Cardiac muscle cell (in vitro differentiated cells and primary cell): ENCODE data around the gene PPP1CB. TPM values are rescaled to one million over a fixed set of nuclear protein-coding genes. Genes with fewer than 3 reads are reported as not detected.

Experiments
- DNase-seq, 2 donors: peaks; one replicate each; pipeline versions ENCODE4 v3.0.0 to v3.0.0-alpha.2; 2010 to 2017; ENCODE audit warnings: low read depth in 1 of 2, low spot score in 1 of 2
- H3K27ac ChIP-seq: fragments of 200-600 bp; sonication (generic); 2 replicates; pipeline ENCODE4 v1.5.1; 2016
- H3K27me3 ChIP-seq: fragments of 200-600 bp; sonication (generic); 2 replicates; pipeline ENCODE4 v1.6.0; 2016; ENCODE audit warnings: control low read depth
- H3K36me3 ChIP-seq: fragments of 200-600 bp; sonication (generic); 2 replicates; pipeline ENCODE4 v1.5.1; 2016; ENCODE audit warnings: control low read depth
- H3K4me1 ChIP-seq: fragments of 200-600 bp; sonication (generic); 2 replicates; pipeline ENCODE4 v1.8.1; 2017; ENCODE audit warnings: low read depth, mild to moderate bottlenecking, mixed run types
- H3K4me3 ChIP-seq: fragments of 200-600 bp; sonication (generic); 2 replicates; pipeline ENCODE4 v1.5.1; 2016; ENCODE audit warnings: mild to moderate bottlenecking
- H3K9me3 ChIP-seq: fragments of 200-600 bp; sonication (generic); 2 replicates; pipeline ENCODE4 v1.5.1; 2017; ENCODE audit warnings: low read depth, mild to moderate bottlenecking, control low read depth
- polyA plus RNA-seq: library from polyadenylated mRNA; unstranded; fragments of >200 nt; fragmentation: Nextera tagmentation; extraction: Ambion mirVana; gene quantifications from 2 replicates; pipeline ENCODE4 v1.2.1, GENCODE V29; 2016
- total RNA-seq: library from RNA; depleted of rRNA; stranded (reverse); fragments of >200 nt; gene quantifications from 2 replicates; pipeline ENCODE4 v1.2.3, GENCODE V29; 2016
- TF ChIP-seq, protein P1 (sequence below): IDR thresholded peaks from 2 replicates; pipeline ENCODE4 v1.5.1; 2012; ENCODE audit warnings: low read depth, mild to moderate bottlenecking, low read length

PPP1CB gene
- total and polyA plus RNA-seq, 2 experiments from 2014 or later: 140 to 161 TPM

GRCh38 chr2:28707592-28707991 lies 44.0 kb upstream of the PPP1CB start:
- TF ChIP-seq, protein P1, sequence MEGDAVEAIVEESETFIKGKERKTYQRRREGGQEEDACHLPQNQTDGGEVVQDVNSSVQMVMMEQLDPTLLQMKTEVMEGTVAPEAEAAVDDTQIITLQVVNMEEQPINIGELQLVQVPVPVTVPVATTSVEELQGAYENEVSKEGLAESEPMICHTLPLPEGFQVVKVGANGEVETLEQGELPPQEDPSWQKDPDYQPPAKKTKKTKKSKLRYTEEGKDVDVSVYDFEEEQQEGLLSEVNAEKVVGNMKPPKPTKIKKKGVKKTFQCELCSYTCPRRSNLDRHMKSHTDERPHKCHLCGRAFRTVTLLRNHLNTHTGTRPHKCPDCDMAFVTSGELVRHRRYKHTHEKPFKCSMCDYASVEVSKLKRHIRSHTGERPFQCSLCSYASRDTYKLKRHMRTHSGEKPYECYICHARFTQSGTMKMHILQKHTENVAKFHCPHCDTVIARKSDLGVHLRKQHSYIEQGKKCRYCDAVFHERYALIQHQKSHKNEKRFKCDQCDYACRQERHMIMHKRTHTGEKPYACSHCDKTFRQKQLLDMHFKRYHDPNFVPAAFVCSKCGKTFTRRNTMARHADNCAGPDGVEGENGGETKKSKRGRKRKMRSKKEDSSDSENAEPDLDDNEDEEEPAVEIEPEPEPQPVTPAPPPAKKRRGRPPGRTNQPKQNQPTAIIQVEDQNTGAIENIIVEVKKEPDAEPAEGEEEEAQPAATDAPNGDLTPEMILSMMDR: no peak
- H3K27me3 ChIP-seq: no peaks in the 10 kb centered on the region
- H3K27ac ChIP-seq: no peak overlapping the region
- no peaks in the 10 kb centered on the region for H3K9me3 ChIP-seq
- no peak overlapping the region for H3K4me3 ChIP-seq
- H3K36me3 ChIP-seq: no peaks in the 10 kb centered on the region
- peaks cover 17% of the 10 kb centered on the region for H3K4me1 ChIP-seq
- no peak for DNase-seq

GRCh38 chr2:28709101-28709500 lies 42.5 kb upstream of the PPP1CB start:
- peak overlapping the region; percentile 67 for H3K27ac ChIP-seq
- H3K4me1 ChIP-seq: peaks cover 17% of the 10 kb centered on the region

DNA sequence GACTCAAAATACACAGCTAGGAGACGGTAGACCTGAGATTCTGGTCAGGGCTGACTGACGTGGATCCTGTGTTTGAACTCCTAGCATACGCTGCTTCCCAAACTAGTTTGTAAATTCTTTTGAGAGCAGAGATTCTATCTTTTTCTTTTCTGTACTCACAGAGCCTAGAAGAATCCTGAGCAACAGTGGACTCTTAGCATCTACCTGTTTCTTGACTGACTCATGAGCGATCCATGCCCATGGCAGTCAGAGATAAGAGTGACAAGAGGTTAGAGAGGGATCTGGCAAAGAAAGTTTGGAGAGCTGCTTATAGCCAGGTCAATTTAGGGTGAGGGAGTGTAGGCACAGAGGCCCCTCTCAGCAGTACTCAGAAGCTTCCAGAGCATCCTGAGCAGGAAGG lies 41.1 kb upstream of the PPP1CB start:
- no peak overlapping the region for H3K27ac ChIP-seq
- H3K4me1 ChIP-seq: peaks cover 17% of the 10 kb centered on the region
- no peak overlapping the region for H3K4me3 ChIP-seq
- H3K27me3 ChIP-seq: no peaks in the 10 kb centered on the region
- H3K36me3 ChIP-seq: no peaks in the 10 kb centered on the region
- no peaks in the 10 kb centered on the region for H3K9me3 ChIP-seq
- no peak for DNase-seq
- TF ChIP-seq, protein P1: no peak

More at GRCh38 chr2:28709101-28709500, 42.5 kb upstream of the PPP1CB start:
- Histone ChIP-seq H3K9me3 (no peaks in the 10 kb centered on the region), H3K36me3 (no peaks in the 10 kb centered on the region), H3K4me3 (no peak overlapping the region), H3K27me3 (no peaks in the 10 kb centered on the region)
- TF ChIP-seq, protein P1: no peak
- no peak for DNase-seq

DNA sequence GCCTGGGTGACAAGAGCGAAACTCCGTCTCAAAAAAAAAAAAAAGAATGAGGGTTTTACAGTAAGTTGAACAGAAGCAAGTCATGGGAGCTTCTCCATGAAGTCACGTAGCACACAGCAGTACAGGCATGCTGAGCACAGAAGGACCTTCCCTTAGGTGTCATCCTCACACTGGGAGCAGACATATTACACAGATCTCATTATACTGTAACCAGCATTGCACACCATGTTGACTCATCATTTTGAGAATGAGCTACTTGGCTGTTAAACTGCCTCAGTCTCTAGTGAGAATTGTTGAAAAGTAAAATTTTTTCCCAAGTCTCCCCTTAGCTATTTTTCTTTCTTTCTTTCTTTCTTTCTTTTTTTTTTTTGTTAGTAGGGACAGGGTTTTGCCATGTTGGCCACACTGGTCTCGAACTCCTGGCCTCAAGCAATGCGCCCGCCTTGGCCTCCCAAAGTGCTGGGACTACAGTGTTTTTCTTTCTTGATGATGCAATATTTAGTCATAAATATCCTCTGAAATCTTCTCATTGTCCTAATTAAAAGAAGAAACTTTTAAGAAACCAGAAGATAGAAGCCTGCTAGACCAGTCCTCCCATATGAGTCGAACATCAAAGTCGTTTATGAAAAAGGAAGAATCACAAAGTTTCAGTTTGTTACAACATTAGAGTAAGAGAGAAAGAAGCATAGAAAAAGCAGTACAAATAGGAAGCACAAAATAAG lies 37.9 kb upstream of the PPP1CB start:
- no peak overlapping the region for H3K27ac ChIP-seq
- peaks cover 14% of the 10 kb centered on the region for H3K4me1 ChIP-seq
- peak in 1 of 2 donors; percentile 44 for DNase-seq
- no peaks in the 10 kb centered on the region for H3K27me3 ChIP-seq
- H3K36me3 ChIP-seq: no peaks in the 10 kb centered on the region
- no peak overlapping the region for H3K4me3 ChIP-seq
- TF ChIP-seq, protein P1: no peak
- no peaks in the 10 kb centered on the region for H3K9me3 ChIP-seq

DNA sequence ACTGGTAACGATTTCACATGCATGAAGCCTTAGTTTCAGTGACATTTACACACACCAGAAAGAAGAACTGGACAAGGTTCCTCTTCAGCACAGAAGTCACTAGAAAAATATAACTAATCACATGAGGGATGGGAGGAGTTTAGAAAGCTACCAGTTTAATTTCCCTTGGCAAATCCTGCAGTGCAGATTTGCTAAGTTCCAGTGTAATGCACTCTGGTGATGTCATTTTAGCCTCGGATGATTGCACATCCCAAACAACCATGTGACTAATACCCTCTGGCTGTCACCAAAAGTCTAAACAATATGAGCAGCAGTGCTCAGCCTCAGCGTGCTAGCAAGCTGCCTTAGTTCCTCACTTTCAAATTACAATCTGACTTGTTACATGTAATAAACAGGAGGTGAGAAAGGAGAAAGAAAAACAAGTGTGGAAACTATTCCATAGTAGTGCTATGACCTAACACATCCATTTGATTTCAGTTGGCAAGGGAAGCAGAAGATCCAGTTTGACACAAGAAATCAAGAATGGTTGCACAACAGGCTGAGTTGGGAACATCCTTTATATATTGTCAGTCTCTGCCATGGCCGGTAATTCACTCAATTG lies 35.3 kb upstream of the PPP1CB start:
- no peaks in the 10 kb centered on the region for H3K36me3 ChIP-seq
- TF ChIP-seq, protein P1: no peak
- no peak overlapping the region for H3K27ac ChIP-seq
- no peaks in the 10 kb centered on the region for H3K27me3 ChIP-seq
- no peaks in the 10 kb centered on the region for H3K4me1 ChIP-seq
- H3K9me3 ChIP-seq: no peaks in the 10 kb centered on the region
- peak in 1 of 2 donors; percentile 91 for DNase-seq
- H3K4me3 ChIP-seq: no peak overlapping the region
